OCI-LY7 (cell line): ENCODE measurements around the gene KCNQ1.

Source experiments
- EZH2phosphoT487 ChIP-seq: fragments of 200-600 bp; sonication (generic); IDR thresholded peaks from 2 replicates; pipeline ENCODE4 v1.6.1; 2018; ENCODE audit warnings: low read depth, borderline replicate concordance, mild to moderate bottlenecking, mixed run types, antibody characterized with exemption, low read length, moderate library complexity, mixed read lengths
- TF ChIP-seq, protein P1 (sequence below): fragments of 200-600 bp; sonication (generic); conservative IDR thresholded peaks from 2 replicates; pipeline ENCODE4 v1.5.1; 2014; ENCODE audit warnings: mild to moderate bottlenecking, antibody characterized with exemption, low read length, moderate library complexity, mixed read lengths

DNA sequence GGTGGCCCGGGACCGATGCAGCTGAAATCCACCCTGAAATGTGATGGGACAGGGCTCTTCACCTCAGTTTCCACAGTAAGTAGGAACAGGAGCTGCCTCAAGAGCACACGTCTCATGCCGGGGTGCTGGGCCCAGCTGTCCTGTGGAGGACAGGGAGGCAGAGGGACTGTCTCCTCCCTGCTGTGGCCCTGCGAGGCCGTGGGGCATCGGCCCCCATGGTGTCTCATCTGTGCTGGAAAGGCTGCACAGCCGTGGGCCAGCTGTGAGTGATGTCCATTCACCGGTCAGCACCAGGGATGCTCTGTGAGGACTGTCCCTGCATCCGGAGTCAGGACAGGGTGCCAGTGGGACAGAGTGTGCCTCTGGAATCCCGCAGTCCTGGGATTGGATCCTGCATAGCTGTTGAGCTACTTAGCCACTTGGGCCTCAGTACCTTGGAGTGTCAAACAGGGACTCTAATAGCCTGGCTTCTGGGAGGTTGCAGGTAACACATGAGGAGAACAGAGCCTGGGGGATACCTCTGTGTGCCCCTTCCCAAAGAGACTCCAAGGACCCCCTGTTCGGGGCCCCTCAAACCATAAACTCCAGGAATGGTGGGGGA lies 17.0 kb upstream of the KCNQ1 start:
- TF ChIP-seq, protein P1, sequence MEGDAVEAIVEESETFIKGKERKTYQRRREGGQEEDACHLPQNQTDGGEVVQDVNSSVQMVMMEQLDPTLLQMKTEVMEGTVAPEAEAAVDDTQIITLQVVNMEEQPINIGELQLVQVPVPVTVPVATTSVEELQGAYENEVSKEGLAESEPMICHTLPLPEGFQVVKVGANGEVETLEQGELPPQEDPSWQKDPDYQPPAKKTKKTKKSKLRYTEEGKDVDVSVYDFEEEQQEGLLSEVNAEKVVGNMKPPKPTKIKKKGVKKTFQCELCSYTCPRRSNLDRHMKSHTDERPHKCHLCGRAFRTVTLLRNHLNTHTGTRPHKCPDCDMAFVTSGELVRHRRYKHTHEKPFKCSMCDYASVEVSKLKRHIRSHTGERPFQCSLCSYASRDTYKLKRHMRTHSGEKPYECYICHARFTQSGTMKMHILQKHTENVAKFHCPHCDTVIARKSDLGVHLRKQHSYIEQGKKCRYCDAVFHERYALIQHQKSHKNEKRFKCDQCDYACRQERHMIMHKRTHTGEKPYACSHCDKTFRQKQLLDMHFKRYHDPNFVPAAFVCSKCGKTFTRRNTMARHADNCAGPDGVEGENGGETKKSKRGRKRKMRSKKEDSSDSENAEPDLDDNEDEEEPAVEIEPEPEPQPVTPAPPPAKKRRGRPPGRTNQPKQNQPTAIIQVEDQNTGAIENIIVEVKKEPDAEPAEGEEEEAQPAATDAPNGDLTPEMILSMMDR = no peak
- no peak for TF ChIP-seq EZH2phosphoT487
